HUDEP-2 (cell line): ENCODE measurements around the gene RER1.

Experiments used
- DNase-seq, 76 experiments: peaks; one replicate each; lab custom pipeline; 2025; ENCODE audit not compliant: unreplicated experiment in 76 of 76; lab: John Stamatoyannopoulos, UW

RER1 gene

GRCh38 chr1:2386636-2387611 is 4.7 kb upstream of the RER1 start:
- DNase-seq: no peak

- no peak for DNase-seq
Observed at GRCh38 chr1:2388004-2388913, 3.4 kb upstream of the RER1 start.

GRCh38 chr1:2389644-2390043 is 2.0 kb upstream of the RER1 start:
- no peak for DNase-seq

- DNase-seq: peak in 1 of 76 experiments; percentile 12
Observed at GRCh38 chr1:2391931-2392509, 379 bp downstream of the RER1 start.

- DNase-seq: no peak
Observed at GRCh38 chr1:2392686-2393085, 1.0 kb downstream of the RER1 start.

- no peak for DNase-seq
Observed at GRCh38 chr1:2393471-2393877, 1.8 kb downstream of the RER1 start.

GRCh38 chr1:2394220-2394619 is 2.6 kb downstream of the RER1 start:
- no peak for DNase-seq

- DNase-seq: no peak
Observed at GRCh38 chr1:2394761-2395160, 3.1 kb downstream of the RER1 start.

- DNase-seq: peak in 4 of 76 experiments; percentile 7 to 12 (median 10)
Observed at GRCh38 chr1:2395245-2395644, 3.6 kb downstream of the RER1 start.

GRCh38 chr1:2396059-2396458 is 4.4 kb downstream of the RER1 start:
- no peak for DNase-seq

- peak in 39 of 76 experiments; percentile 2 to 48 (median 19) for DNase-seq
Observed at GRCh38 chr1:2396476-2396875, 4.8 kb downstream of the RER1 start.

GRCh38 chr1:2397007-2397679 is 5.5 kb downstream of the RER1 start:
- no peak for DNase-seq

- DNase-seq: no peak
Observed at GRCh38 chr1:2398871-2399270, 7.2 kb downstream of the RER1 start.

GRCh38 chr1:2399890-2400575 is 8.4 kb downstream of the RER1 start:
- no peak for DNase-seq

- no peak for DNase-seq
Observed at GRCh38 chr1:2400576-2400909, 8.9 kb downstream of the RER1 start.

GRCh38 chr1:2400950-2401649 is 9.5 kb downstream of the RER1 start:
- no peak for DNase-seq

- no peak for DNase-seq
Observed at GRCh38 chr1:2402420-2402819, 10.8 kb downstream of the RER1 start.

GRCh38 chr1:2403273-2403672 is 11.6 kb downstream of the RER1 start:
- no peak for DNase-seq

GRCh38 chr1:2404142-2404889 is 12.7 kb downstream of the RER1 start:
- no peak for DNase-seq
